A673 (cell line): Measurements from ENCODE around the gene TMEM170B. TPM values are rescaled to one million over a fixed set of nuclear protein-coding genes. Genes with fewer than 3 reads are reported as not detected.
"Not testable (repeated sequence)": the region's sequence is repeated elsewhere in the genome, so short reads cannot be mapped to it uniquely, and the experiment has no call there.

ENCODE experiments used
- BruUV-seq: library from RNA; stranded (reverse); fragments of 400-500 nt; replicated peaks from 2 replicates; lab custom pipeline; 2021; lab: Mats Ljungman, UMichigan
- CTCF ChIA-PET: fragments of 300-600 bp; sonication (Branson Sonifier 250); formaldehyde crosslinking; loops from one replicate; lab custom pipeline; 2022; ENCODE audit warnings: antibody characterized with exemption; lab: Charles Lee
- POLR2A ChIA-PET: fragments of 300-600 bp; sonication (Branson Sonifier 250); formaldehyde crosslinking; loops from one replicate; lab custom pipeline; 2022; ENCODE audit warnings: antibody characterized with exemption; ENCODE audit not compliant: low non-redundant PET; lab: Charles Lee
- DNase-seq: peaks from one replicate; pipeline ENCODE4 v3.0.0-alpha.2; 2015; ENCODE audit warnings: low spot score
- H3K27ac ChIP-seq: fragments of 200-600 bp; sonication (generic); 2 replicates; pipeline ENCODE4 v1.5.1; 2016; ENCODE audit warnings: mixed run types, low read depth, mild to moderate bottlenecking, mixed read lengths, antibody characterized with exemption, low read length; ENCODE audit not compliant: poor library complexity, severe bottlenecking
- H3K27me3 ChIP-seq: fragments of 200-600 bp; sonication (generic); replicated peaks from 2 replicates; pipeline ENCODE4 v1.6.1; 2017; ENCODE audit warnings: mixed run types, low read depth, mild to moderate bottlenecking, mixed read lengths, antibody characterized with exemption, low read length; ENCODE audit not compliant: insufficient read depth, poor library complexity
- H3K36me3 ChIP-seq: fragments of 200-600 bp; sonication (generic); 2 replicates; pipeline ENCODE4 v1.6.1; 2016; ENCODE audit warnings: mixed run types, mild to moderate bottlenecking, mixed read lengths, antibody characterized with exemption, low read length; ENCODE audit not compliant: insufficient read depth, poor library complexity, severe bottlenecking
- H3K4me1 ChIP-seq: fragments of 200-600 bp; sonication (generic); 2 replicates; pipeline ENCODE4 v1.6.1; 2017; ENCODE audit warnings: mixed run types, mild to moderate bottlenecking, mixed read lengths, antibody characterized with exemption, low read length; ENCODE audit not compliant: insufficient read depth, poor library complexity, severe bottlenecking
- H3K4me3 ChIP-seq: fragments of 200-600 bp; sonication (generic); 2 replicates; pipeline ENCODE4 v1.5.1; 2016; ENCODE audit warnings: low read depth, mixed run types, mild to moderate bottlenecking, mixed read lengths, low read length; ENCODE audit not compliant: poor library complexity, severe bottlenecking
- H3K9me3 ChIP-seq: fragments of 200-600 bp; sonication (generic); 2 replicates; pipeline ENCODE4 v1.6.1; 2016; ENCODE audit warnings: mixed run types, low read depth, mild to moderate bottlenecking, mixed read lengths, antibody characterized with exemption, low read length; ENCODE audit not compliant: poor library complexity, severe bottlenecking
- CTCF ChIP-seq: fragments of 300-800, 200-600 bp; sonication (generic); conservative IDR thresholded peaks from 2 replicates; pipeline ENCODE4 v1.5.1; 2017; ENCODE audit warnings: low read depth, mild to moderate bottlenecking, antibody characterized with exemption, low read length, moderate library complexity, mixed read lengths
- EZH2 ChIP-seq: fragments of 200-600 bp; sonication (generic); IDR thresholded peaks from 2 replicates; pipeline ENCODE4 v1.6.1; 2017; ENCODE audit warnings: borderline replicate concordance, low read depth, mild to moderate bottlenecking, mixed read lengths, antibody characterized with exemption, low read length; ENCODE audit not compliant: poor library complexity, severe bottlenecking
- intact Hi-C: fragments of 100-400 bp; cut with micrococcal nuclease; formaldehyde crosslinking; loops from one replicate; pipeline ENCODE4 v1.10.0; 2022; ENCODE audit not compliant: unreplicated experiment
- total RNA-seq: library from RNA; stranded (reverse); gene quantifications from 2 replicates; pipeline ENCODE4 v1.2.3, GENCODE V29; 2021

The TMEM170B gene
- total RNA-seq, 1 experiment from 2014 or later, result 9.5 TPM

- Histone ChIP-seq H3K9me3 (no peaks in the 10 kb centered on the region), H3K27me3 (no peaks in the 10 kb centered on the region), H3K27ac (no peak overlapping the region), H3K36me3 (no peaks in the 10 kb centered on the region), H3K4me1 (peaks cover 14% of the 10 kb centered on the region), H3K4me3 (peak overlapping the region; percentile 91)
- ChIA-PET CTCF (no interaction called here), POLR2A (no interaction called here)
- TF ChIP-seq CTCF (no peak), EZH2 (no peak)
- TSS peak; percentile 43 for BruUV-seq
- intact Hi-C loops, result no loop called here
- DNase-seq, result no peak
Observed at GRCh38 chr6:11538819-11539468, 1.4 kb downstream of the TMEM170B start.

- Histone ChIP-seq H3K27me3 (no peaks in the 10 kb centered on the region), H3K9me3 (no peaks in the 10 kb centered on the region), H3K4me3 (no peak overlapping the region), H3K36me3 (no peaks in the 10 kb centered on the region), H3K4me1 (peaks cover 12% of the 10 kb centered on the region), H3K27ac (no peak overlapping the region)
- no peak for DNase-seq
- POLR2A ChIA-PET, result no interaction called here
- CTCF ChIA-PET, result no interaction called here
- TF ChIP-seq EZH2, result no peak
- TF ChIP-seq CTCF, result no peak
- intact Hi-C loops, result no loop called here
- BruUV-seq, result no TSS peak
Observed at GRCh38 chr6:11542863-11543262, 5.3 kb downstream of the TMEM170B start.

- Histone ChIP-seq H3K4me1 (peaks cover 7% of the 10 kb centered on the region), H3K27me3 (no peaks in the 10 kb centered on the region), H3K27ac (no peak overlapping the region), H3K36me3 (no peaks in the 10 kb centered on the region), H3K4me3 (no peak overlapping the region), H3K9me3 (no peaks in the 10 kb centered on the region)
- ChIA-PET CTCF (no interaction called here), POLR2A (no interaction called here)
- TF ChIP-seq CTCF (no peak), EZH2 (no peak)
- DNase-seq, result no peak
- intact Hi-C loops, result no loop called here
- no TSS peak for BruUV-seq
Observed at GRCh38 chr6:11543919-11544518, 6.5 kb downstream of the TMEM170B start.

GRCh38 chr6:11547846-11548245 lies 10.3 kb downstream of the TMEM170B start:
- H3K4me3 ChIP-seq, H3K27me3 ChIP-seq, intact Hi-C loops, H3K9me3 ChIP-seq, CTCF ChIA-PET, DNase-seq, BruUV-seq, H3K27ac ChIP-seq, POLR2A ChIA-PET, H3K36me3 ChIP-seq: not testable (repeated sequence)
- peaks cover 16% of the 10 kb centered on the region for H3K4me1 ChIP-seq

GRCh38 chr6:11548578-11548977 lies 11.0 kb downstream of the TMEM170B start:
- H3K27me3 ChIP-seq, H3K36me3 ChIP-seq, DNase-seq, intact Hi-C loops, H3K9me3 ChIP-seq, H3K27ac ChIP-seq, CTCF ChIA-PET, BruUV-seq, H3K4me3 ChIP-seq, POLR2A ChIA-PET: not testable (repeated sequence)
- H3K4me1 ChIP-seq, result peaks cover 22% of the 10 kb centered on the region
